Stimulated activated CD4-positive, alpha-beta T cell treated with anti-CD3 and anti-CD28 coated beads, TNF-alpha, amount 100 ng/mL, for 48 hours (primary cell): ENCODE results near the gene WFIKKN2.

Source experiments
- DNase-seq, 3 donors: peaks; one replicate each; pipeline ENCODE4 v3.0.0-alpha.2; 2020; ENCODE audit warnings: low read depth in 3 of 3

WFIKKN2 gene

DNA sequence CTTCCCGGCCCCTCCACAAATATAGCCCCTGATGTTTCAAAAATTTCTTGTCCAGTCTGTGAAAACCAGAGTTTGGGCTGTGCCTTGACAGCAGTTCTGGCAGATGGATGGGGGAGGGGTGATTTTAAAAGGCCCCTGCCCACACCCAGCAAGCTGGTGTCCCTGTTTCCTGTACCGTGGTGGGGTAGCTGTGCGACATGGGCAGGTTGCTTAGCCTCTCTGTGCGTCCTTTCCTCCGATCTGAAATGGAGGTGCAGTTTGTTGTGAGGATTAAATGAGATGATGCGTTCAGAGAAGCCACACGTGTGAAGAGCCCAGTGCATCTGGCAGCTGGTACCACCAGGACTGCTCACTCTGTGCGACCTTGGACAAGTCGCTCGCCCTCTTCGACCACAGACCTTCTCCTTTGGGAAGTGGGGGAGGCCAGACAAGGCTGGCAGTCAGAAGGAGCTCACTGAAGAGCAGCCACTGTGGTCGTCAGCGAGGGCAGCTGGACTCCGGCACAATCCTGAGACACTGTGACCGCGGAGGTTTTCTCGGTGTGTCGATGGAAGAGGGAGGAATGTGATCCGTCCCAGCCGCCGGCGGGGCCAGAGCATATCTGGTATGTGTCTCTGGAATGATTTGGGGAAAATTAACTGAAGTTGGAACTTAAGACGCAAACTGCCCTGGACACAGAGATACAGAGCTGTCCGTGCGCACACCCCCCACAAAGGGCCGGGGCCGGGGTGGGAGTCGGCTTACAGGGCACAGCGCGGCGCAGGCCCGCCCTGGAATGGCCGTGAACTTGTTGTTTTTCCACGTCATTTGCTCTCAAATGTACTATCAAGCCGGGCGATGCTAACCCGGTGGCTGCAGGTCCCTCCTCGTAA is 721 bp upstream of the WFIKKN2 start:
- DNase-seq: no peak

DNA sequence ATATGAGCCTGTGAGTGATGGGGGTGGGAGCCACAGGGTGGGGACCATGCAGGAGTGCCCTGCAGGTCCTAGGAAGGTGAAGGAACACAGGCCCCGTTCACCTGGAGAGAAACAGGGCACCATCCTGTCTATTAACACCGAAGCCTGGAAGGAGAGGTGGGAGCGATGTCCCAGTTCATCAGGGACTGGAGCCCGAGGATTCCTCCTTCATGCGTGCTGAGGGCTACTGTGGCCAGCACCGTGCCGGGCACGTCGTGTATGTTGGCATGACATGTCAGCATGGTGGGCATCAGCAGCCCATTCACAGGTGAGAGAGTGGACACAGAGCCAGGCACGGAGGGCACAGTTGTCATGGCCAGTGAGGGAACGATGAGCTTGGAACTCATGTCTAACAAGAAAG is 1.4 kb downstream of the WFIKKN2 start:
- DNase-seq: no peak

DNA sequence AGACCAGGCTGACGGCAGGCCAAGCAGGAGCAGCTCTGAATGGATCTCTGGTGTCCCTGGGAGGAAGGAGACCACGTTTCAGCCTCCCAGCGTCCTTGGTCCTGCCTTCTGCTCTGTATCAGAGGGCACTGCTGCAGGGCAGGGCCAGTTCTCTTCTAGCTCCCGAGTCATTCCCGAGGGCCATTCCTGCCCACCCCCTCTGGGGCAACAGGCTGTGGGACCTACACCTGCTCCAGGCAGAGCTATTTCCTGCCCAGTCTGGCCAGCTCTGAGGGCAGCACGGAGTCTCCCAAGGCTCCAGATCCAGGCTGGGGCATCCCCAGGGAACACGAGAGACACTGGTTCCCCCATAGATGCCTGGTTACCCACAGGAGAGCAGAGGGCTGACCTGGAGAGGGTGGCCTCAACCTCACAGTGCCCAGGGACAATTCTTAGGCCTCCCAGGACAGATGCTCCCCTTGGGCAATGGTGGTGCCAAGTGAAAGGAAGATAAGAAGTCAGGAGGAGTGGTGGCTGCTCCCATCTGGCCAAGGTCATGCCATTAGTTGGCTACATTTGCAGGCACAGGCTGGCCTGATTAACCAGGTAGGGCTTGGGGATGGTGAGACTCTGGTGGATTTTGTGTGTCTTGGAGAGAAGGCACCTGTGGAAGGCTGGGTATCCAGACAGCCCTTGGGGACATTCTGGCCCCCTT is 2.0 kb downstream of the WFIKKN2 start:
- DNase-seq: no peak

DNA sequence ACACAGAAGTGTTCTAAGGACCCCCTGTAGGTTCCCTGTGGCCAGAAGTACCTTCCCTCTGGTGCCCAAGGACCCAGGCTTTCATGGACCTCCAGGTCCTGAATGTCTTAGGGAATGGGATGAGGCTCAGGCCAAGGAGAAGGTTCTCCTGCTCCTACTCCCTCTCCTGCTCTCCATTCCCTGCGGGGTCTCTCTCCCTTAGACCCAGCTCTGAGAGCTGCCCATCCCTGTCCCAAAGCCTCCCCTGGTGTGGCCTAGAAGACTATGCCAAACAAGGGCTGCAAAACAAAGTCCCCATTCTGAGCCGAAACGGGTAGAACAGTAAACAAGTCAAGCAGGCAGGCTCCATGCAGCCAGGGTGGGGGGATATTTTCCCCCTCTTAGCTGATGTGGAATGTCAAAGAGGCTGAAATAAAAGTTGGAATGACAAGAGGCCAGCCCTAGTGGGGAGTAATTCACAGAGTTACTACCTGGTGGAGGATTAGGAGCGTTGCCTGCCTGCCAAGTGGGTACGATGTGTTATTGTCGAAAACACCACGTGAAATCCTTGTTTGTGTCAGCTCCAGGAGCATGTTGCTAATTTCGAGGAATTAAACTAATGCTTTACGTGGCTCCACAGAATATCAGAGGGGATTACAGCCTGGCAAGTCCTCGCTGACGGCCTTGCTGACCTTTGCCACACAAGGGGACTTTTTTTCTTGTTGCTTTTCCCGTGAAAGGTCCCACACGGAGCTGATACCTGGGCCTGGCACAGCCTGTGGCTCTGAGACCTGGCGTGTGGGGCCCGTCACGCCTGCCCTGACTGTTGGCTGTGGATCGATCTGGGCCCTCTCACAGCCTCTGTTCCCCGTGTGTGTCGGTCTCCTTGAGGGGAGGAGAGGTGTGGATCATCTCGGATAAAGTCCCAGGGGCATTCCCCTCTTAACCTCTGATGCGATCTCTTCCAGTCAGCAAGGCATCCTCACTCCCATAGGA is 2.9 kb downstream of the WFIKKN2 start:
- DNase-seq: no peak

DNA sequence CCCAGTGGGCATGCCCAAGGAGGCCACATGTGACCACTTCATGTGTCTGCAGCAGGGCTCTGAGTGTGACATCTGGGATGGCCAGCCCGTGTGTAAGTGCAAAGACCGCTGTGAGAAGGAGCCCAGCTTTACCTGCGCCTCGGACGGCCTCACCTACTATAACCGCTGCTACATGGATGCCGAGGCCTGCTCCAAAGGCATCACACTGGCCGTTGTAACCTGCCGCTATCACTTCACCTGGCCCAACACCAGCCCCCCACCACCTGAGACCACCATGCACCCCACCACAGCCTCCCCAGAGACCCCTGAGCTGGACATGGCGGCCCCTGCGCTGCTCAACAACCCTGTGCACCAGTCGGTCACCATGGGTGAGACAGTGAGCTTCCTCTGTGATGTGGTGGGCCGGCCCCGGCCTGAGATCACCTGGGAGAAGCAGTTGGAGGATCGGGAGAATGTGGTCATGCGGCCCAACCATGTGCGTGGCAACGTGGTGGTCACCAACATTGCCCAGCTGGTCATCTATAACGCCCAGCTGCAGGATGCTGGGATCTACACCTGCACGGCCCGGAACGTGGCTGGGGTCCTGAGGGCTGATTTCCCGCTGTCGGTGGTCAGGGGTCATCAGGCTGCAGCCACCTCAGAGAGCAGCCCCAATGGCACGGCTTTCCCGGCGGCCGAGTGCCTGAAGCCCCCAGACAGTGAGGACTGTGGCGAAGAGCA is 4.4 kb downstream of the WFIKKN2 start:
- no peak for DNase-seq

DNA sequence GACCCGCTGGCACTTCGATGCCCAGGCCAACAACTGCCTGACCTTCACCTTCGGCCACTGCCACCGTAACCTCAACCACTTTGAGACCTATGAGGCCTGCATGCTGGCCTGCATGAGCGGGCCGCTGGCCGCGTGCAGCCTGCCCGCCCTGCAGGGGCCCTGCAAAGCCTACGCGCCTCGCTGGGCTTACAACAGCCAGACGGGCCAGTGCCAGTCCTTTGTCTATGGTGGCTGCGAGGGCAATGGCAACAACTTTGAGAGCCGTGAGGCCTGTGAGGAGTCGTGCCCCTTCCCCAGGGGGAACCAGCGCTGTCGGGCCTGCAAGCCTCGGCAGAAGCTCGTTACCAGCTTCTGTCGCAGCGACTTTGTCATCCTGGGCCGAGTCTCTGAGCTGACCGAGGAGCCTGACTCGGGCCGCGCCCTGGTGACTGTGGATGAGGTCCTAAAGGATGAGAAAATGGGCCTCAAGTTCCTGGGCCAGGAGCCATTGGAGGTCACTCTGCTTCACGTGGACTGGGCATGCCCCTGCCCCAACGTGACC is 5.0 kb downstream of the WFIKKN2 start:
- DNase-seq: no peak

DNA sequence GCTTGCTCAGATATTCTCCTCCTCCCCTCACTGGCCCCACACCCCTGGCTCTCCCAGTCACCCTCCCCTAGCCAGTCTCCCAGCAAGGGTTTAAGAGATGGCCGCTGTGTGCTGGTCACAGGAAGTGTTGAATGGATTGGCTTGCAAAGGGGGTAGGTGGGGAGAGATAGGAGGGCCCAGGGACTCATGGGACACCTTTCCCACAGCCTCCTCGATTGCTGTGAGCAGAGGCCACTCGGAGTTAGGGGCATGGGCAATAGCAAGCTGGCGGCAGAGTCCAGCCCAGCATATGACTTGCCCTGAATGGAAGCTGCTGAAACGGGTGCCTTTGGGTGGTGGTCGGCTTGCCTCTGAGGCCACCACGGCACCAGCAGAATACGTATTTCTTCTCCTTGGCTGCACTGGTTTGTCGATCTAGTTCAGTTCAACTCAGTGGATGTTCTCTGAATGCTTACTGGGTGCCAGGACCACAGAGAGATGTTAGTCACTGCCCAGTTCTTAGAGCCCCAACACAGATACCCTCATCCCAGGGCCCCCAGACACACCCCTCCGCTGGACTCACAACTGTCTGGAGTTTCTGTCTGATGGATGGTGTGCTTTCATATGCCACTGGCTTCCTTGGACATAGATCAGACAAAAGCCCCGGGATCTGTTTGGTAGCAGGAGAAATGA is 6.0 kb downstream of the WFIKKN2 start:
- no peak for DNase-seq

DNA sequence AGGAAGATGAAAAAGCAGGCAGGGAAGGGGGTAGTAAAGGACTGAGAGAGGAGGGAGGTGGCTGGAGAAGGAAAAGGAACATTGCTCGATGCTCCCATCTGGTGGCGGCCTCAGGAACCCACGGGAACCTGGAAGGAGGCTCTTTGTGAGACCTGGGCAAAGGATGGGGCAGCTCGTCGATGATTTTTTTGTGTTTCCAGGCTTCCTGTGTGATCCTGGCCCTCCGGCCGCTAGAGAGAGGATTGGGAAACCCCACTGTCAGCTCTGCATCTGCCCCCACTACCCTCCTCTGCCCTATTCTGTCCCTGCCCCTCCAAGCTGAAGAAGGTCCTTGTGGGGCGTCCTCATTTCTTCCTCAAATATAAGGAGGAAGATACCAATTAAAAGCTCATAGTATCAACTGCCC is 6.6 kb downstream of the WFIKKN2 start:
- peak in 2 of 3 donors; percentile 33 to 36 for DNase-seq

DNA sequence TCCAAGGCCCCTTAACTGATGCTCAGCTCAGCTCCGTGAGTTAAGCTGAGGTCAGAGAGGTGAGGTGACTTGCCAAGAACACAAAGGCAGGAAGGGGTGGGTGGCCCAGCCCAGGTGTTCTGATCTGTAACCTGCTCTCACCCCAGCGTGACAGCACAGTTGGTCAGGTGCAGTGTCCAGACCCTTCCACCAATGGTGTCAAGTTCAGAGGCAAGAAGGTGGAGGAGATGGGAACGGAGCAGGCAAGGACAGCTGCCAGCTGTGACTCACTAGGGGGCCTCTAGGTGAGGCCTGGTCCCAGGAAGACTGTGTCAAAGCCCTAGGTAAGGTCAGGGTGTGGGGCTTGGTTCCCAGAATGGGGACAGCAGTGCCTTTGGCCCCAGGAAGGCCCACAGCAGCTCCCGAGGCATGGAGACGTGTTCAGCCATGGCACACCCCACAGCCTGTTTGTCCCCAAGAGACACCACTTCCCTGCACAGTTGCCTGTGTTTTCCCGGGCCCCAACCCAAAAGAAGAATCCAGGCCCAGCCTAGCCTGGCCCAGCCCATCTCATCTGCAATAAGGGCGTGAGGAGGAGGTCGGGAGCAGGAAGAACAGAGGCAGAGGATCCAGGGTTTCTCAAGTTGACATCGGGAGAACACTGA is 7.2 kb downstream of the WFIKKN2 start:
- DNase-seq: no peak

DNA sequence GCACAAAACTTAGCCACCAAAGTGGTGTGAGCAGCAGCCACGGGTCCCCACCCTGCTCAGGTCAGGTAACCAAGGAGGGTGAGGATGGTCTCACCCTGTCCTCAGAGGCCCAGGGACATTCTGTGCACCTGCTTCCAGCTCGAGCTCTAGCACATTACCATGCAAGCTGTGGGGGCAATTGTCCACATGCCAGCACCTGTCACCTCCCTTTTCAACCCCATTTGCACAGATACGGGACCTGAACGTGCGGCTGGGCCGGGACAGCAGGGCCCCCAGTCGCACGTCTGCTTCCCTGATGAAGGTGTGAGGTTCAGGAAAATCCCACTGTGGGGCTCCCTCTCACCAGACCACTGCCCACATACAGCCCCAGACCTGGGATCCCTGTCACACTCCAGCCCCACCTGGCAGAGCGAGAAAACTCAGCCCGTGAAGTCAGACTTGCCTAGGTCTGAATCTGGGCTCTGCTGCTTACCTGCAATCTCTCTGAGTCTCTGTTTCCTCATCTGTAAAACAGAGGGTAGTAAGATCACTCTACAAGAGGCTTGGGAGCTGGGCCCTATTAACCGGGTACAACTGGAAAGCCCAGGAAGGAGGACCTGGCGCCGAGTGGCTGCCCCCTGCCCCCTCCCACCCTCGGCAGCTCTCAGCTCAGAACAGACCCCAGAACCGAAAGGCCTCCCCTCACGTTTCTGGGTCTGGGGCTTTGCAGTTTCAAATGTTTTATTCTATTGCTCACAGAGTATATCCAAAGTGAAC is 7.9 kb downstream of the WFIKKN2 start:
- DNase-seq: no peak

DNA sequence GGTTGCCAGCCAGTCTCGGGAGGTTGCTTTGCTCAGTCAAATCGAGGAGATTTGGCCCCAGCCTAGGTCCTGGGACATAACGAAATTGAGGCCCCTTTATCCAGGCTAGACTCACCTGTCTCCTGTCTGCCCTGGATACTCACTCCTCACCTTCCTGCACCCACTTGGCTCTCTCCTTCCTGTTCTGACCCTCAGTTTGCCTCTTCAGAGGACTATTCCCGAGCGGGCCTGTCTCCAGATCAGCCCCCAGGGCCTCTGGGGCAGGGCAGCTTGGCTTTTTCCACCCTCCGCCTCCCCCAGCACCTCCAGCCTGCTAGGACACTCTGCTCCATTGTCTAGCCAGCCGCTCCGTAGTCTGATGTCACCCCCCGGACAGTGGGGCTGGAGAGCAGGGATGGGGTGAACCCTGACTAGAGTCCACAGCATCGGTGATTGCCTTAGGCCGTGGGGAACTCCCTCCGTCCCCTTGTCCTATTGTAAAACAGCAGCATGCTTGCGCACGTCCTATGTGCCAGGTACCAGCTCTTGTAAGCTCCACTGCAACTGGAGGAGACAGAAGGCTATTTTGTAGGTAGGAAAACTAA is 8.8 kb downstream of the WFIKKN2 start:
- no peak for DNase-seq

DNA sequence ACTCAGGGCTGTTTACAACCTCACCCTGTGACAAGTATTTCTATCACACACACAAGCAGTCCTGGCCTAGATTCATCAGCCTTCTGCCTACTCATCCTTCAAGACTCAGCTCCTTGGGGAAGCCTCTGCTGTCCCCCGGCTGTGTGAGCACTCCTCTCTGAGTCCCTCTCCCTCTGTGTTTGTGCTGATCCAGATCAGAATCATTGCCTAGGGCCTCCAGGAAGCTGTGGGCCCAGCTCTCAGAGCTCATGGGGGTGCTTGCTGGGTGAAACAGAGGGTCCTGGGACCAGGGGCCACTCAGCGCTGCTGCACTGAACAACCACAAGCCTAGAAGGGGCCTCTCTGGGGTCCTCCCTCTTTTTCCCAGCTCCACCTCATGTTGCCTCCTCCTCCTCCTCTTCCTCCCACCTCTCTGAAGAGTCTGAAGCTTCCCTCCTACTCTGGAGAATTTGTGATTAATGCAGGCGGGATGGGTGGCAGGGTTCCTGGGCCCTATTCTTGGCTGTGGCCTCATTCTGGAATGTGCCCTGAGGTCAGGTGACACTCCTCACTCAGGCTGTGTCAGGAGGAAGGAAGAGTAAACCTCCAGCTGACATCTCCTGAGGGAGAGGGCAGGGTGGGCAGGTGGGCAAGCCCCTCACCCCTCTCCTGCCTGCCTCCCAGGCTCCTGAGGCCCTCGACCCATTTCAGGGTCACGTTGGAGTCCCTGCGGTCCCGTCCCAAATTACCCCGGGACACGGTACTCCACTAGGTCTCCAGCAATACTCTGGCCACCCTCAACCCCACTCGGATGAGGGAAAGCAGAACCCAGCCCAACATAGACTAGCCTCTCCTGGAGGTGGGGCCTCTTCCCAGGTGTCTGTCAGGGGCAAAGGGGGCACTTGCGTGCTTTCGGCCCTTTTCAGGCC is 10.1 kb downstream of the WFIKKN2 start:
- no peak for DNase-seq

DNA sequence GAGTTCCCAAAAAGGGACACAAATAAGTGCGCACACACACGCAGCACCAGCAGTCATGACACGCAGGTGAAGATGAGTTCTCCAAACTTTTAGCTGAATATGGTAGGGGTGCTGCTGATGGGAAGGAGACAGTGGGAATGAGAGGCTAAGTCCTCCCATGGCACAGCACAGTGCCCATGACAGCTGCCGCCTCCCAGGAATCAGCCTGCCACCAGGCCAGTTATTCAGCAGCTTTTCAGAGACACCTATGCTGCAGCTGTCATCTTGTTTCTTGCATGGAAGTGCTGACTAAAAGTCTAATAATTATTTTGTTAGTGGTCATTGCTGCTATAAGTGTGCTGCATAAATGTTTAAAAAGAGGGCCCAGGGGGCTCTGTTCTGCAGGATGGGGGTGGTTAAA is 12.2 kb downstream of the WFIKKN2 start:
- DNase-seq: no peak

DNA sequence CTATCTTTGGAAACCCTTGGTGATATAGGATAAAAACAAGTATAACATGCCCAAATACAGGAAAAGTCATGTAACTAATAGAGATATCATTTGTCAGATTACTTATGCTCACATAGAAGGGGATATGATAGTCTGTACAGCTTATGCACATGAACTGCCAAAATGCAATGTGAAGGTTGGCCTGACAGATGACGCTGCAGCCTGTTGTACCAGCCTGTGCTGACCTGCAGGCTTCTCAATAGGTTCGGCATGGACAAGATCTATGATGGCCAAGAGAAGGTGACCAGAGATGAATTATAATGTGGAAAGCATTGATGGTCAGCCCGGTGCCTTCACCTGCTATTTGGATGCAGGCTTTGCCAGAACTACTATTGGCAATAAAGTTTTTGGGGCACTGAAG is 12.7 kb downstream of the WFIKKN2 start:
- DNase-seq: no peak

DNA sequence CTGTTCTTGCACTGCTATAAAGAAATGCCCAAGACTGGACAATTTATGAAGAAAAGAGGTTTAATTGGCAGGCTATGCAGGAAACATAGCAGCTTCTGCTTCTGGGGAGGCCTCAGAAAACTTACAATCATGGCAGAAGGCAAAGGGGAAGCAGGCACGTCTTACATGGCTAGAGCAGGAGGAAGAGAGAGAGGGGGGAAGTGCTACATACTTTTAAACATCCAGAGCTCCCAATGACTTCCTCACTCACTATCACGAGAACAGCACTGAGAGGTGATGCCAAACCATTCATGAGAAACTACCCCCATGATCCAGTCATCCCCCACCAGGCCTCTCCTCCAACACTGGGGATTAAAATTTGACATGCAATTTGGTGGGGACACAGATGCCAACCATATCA is 13.3 kb downstream of the WFIKKN2 start:
- no peak for DNase-seq

DNA sequence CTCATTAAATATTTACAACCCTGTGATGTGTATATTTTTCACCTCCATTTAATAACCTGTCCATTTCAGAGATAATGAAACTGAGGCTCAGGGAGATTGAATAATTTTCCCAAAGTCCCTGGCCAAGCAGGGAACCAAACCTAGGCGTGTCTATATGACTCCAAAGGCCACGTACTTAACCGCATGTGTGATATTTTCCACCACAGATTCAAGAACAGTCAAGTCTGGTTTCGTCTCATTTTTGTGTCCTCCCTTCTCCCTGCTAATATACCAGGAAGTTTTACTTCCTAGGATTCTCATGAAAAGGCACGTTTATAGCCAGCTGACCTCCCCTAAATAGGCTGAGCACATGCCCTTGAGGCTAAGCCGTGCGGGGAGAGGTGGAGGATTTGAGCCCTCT is 15.3 kb downstream of the WFIKKN2 start:
- no peak for DNase-seq

DNA sequence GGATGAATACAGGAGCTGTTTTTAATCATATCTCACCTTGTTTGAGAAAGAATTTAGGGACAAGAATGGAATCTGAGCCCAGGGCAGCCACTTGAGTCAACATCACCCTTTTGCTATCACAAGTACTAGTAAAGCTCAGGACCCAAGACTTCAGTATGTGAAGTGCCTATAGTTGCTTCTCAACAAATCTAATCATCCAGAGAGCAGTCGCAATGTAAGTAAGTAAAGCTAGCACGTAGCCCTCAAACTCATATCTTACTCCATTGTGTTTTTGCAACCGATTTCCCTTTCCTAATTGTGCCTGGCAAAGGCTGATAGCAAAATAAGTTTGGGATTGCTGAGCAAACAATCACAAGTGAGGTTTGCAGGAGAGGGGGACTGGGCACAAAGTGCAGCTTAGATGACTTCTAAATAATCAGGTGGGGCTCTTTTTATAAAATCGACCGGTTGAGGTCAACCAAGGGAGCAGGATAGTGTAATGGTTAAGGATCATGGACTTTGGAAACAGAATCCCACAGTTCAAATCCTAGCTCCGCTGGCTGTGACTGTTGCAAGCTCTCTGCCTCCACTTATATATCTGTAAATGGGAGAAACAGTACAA is 17.7 kb downstream of the WFIKKN2 start:
- DNase-seq: no peak
